Measurements from ENCODE around the gene AP1S3. TPM values are rescaled to one million over a fixed set of nuclear protein-coding genes. Genes with fewer than 3 reads are reported as not detected.

The AP1S3 gene
- total RNA-seq, 4 donors from 2014 or later = 0.23 to 4.6 (median 0.54) TPM; not detected in 1

DNA sequence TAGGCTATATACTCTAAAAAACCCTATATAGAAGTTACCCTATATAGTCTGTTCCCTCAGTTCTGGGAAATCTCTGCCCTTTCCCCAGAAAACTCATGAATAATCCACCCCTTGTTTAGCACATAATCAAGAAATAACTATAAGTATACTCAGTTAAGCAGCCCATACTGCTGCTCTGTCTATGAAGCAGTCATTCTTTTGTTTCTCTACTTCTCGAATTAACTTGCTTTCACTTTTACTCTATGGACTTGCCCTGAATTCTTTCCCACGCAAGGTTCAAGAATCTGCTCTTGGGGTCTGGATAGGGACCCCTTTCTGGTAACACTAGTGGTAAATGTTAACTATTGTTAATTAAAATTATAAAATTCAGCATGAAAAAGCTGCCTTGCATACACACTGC lies 17.4 kb upstream of the AP1S3 start:
- Histone ChIP-seq H3K9me3 (no peaks in the 10 kb centered on the region), H3K4me1 (no peaks in the 10 kb centered on the region), H3K27me3 (no peaks in the 10 kb centered on the region), H3K36me3 (peaks cover 0 to 24% of the 10 kb centered on the region in 2 donors), H3K4me3 (no peak overlapping the region), H3K27ac (no peak overlapping the region)
- WGBS, 2 donors (ENCODE audit: low coverage in 1 of 2) = 67 to 77% methylated on average over 1 to 2 of the region's 2 CpGs
- TF ChIP-seq EP300 (IDR thresholded peaks at IDR 0.05) (no peak), POLR2AphosphoS5 (IDR thresholded peaks at IDR 0.05) (no peak), POLR2A (IDR thresholded peaks at IDR 0.05) (no peak)
- TF ChIP-seq, protein P1, sequence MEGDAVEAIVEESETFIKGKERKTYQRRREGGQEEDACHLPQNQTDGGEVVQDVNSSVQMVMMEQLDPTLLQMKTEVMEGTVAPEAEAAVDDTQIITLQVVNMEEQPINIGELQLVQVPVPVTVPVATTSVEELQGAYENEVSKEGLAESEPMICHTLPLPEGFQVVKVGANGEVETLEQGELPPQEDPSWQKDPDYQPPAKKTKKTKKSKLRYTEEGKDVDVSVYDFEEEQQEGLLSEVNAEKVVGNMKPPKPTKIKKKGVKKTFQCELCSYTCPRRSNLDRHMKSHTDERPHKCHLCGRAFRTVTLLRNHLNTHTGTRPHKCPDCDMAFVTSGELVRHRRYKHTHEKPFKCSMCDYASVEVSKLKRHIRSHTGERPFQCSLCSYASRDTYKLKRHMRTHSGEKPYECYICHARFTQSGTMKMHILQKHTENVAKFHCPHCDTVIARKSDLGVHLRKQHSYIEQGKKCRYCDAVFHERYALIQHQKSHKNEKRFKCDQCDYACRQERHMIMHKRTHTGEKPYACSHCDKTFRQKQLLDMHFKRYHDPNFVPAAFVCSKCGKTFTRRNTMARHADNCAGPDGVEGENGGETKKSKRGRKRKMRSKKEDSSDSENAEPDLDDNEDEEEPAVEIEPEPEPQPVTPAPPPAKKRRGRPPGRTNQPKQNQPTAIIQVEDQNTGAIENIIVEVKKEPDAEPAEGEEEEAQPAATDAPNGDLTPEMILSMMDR (IDR thresholded peaks at IDR 0.05) = no peak
- no peak for ATAC-seq

DNA sequence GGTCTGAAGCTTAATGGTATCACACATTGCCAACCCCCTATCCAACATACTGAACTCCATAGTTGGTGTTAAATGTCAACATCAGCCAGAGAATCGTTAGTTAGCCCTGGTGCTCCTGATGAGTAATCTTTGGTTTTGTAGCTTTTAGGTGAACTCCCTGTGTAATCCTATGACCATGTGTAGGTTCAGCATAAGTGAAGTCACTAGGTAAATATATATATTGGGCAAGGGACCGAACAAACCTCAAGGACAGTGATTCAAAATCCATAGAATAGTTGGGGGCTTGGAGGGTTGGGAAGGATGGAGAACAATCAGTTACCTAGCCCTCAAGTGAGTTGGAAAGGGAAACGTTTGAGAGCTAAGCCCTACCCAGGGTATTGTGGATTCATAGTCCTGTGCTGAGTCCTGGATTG lies 16.0 kb upstream of the AP1S3 start:
- Histone ChIP-seq H3K27ac (no peak overlapping the region), H3K4me1 (no peaks in the 10 kb centered on the region), H3K36me3 (peaks cover 0 to 34% of the 10 kb centered on the region in 2 donors), H3K4me3 (no peak overlapping the region), H3K9me3 (no peaks in the 10 kb centered on the region), H3K27me3 (no peaks in the 10 kb centered on the region)
- TF ChIP-seq POLR2A (IDR thresholded peaks at IDR 0.05) = no peak
- TF ChIP-seq, protein P1 (IDR thresholded peaks at IDR 0.05) = no peak
- no peak for TF ChIP-seq POLR2AphosphoS5 (IDR thresholded peaks at IDR 0.05)
- TF ChIP-seq EP300 (IDR thresholded peaks at IDR 0.05) = no peak
- ATAC-seq = no peak
- WGBS, 2 donors (ENCODE audit: low coverage in 1 of 2) = 60 to 100% methylated on average over 1 of the region's 3 CpGs

DNA sequence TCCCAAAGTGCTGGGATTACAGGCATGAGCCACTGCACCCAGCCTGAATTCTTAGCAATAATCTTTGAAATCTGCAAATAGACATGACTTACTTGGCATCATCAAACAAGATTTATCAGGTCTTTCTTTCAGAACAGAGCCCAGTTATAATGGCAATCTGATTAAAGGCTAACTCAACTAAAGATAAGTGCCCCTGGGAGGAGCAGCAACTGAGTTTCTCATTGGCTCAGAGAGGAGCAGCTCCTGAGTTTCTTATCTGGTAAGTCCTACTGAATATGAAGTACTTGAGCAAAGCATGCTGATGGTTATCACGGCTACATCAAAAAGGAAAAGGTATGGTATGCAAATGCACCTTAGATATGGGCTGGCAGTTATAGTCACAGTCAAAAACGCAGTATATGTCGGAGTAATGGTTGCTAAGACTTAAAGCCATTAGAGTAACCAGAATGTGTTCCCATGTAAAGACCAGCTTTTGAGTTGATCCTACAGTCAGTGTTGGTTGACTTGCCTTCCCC lies 15.0 kb upstream of the AP1S3 start:
- ATAC-seq = no peak
- Histone ChIP-seq H3K27me3 (no peaks in the 10 kb centered on the region), H3K27ac (no peak overlapping the region), H3K4me3 (no peak overlapping the region), H3K9me3 (no peaks in the 10 kb centered on the region), H3K4me1 (no peaks in the 10 kb centered on the region), H3K36me3 (peaks cover 0 to 34% of the 10 kb centered on the region in 2 donors)
- TF ChIP-seq, protein P1 (IDR thresholded peaks at IDR 0.05) = no peak
- TF ChIP-seq POLR2AphosphoS5 (IDR thresholded peaks at IDR 0.05) (no peak), POLR2A (IDR thresholded peaks at IDR 0.05) (no peak), EP300 (IDR thresholded peaks at IDR 0.05) (no peak)
- WGBS, 2 donors (ENCODE audit: low coverage in 1 of 2) = 95 to 98% methylated on average over 3 of the region's 3 CpGs

DNA sequence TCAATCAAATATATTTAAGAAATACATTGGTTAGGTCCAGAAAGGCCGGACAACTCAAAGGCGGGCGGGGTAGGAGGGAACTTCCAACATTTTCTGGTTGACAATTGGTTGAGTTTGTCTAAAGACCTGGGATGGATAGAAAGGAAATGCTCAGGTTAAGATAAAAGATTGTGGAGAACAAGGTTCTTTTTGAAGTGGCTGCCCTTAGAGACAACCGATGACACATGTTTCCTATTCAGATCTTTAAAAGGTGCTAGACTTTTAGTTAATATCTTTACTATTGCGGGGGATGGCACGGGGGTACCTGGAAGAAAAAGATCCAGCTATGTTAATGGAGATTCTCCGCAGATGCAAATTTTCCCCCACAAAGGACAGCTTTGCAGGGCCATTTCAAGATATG lies 10.0 kb upstream of the AP1S3 start:
- peaks cover 0 to 15% of the 10 kb centered on the region in 2 donors for H3K36me3 ChIP-seq
- H3K27ac ChIP-seq = no peak overlapping the region
- no peak overlapping the region for H3K4me3 ChIP-seq
- TF ChIP-seq, protein P1 (IDR thresholded peaks at IDR 0.05) = no peak
- TF ChIP-seq POLR2A (IDR thresholded peaks at IDR 0.05) (no peak), POLR2AphosphoS5 (IDR thresholded peaks at IDR 0.05) (no peak), EP300 (IDR thresholded peaks at IDR 0.05) (no peak)
- 97 to 99% methylated on average over 7 of the region's 7 CpGs for WGBS, 2 donors (ENCODE audit: low coverage in 1 of 2)
- no peaks in the 10 kb centered on the region for H3K9me3 ChIP-seq
- no peaks in the 10 kb centered on the region for H3K4me1 ChIP-seq
- H3K27me3 ChIP-seq = no peaks in the 10 kb centered on the region
- ATAC-seq = no peak

DNA sequence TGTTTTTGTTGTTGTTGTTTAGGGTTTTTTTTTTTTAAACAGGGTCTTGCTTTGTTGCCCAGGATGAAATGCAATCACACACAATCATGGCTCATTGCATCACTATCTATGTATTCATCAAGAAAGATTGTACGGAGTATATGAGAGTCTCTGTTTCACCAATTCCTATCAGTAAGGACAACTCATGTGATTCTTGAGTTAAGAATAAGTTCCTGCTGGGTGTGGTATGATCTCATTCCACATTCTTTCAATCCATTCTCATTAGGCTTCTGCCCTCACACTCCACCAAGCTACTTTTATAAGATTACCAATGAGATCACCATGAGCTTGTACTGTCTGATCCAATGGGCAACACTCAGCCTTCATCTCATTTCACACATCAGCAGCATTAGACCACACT lies 9.1 kb upstream of the AP1S3 start:
- H3K27ac ChIP-seq = no peak overlapping the region
- no peak overlapping the region for H3K4me3 ChIP-seq
- H3K4me1 ChIP-seq = no peaks in the 10 kb centered on the region
- no peak for ATAC-seq
- H3K36me3 ChIP-seq = peaks cover 0 to 15% of the 10 kb centered on the region in 2 donors
- TF ChIP-seq EP300 (IDR thresholded peaks at IDR 0.05) (no peak), POLR2AphosphoS5 (IDR thresholded peaks at IDR 0.05) (no peak), POLR2A (IDR thresholded peaks at IDR 0.05) (no peak)
- TF ChIP-seq, protein P1 (IDR thresholded peaks at IDR 0.05) = no peak
- WGBS, 2 donors (ENCODE audit: low coverage in 1 of 2) = 75 to 88% methylated on average over 1 of the region's 1 CpG
- H3K27me3 ChIP-seq = no peaks in the 10 kb centered on the region
- no peaks in the 10 kb centered on the region for H3K9me3 ChIP-seq
